Peyer's patch (tissue), 4 donors: Measurements from ENCODE around the gene CAPN10.

Experiments
- CTCF ChIP-seq, 6 experiments: fragments of 450-650 bp in 4 of 6; fragments of 200-600 bp in 2 of 6; sonication (generic) in 1 of 6; IDR thresholded peaks; one replicate each; pipeline ENCODE4 v1.5.1; 2017 to 2019; ENCODE audit warnings: antibody characterized with exemption in 6 of 6, mild to moderate bottlenecking in 3 of 6, moderate library complexity in 1 of 6
- POLR2A ChIP-seq, 2 donors: fragments of 450-650 bp; IDR thresholded peaks; one replicate each; pipeline ENCODE4 v1.5.1; 2017; ENCODE audit warnings: antibody characterized with exemption in 2 of 2, mild to moderate bottlenecking in 2 of 2, moderate library complexity in 2 of 2

GRCh38 chr2:240628507-240628807, 41.9 kb downstream of the CAPN10 start:
- TF ChIP-seq POLR2A (IDR thresholded peaks at IDR 0.05) (no peak), CTCF (IDR thresholded peaks at IDR 0.05) (no peak)
